ENCODE data around the gene TP53TG5. TPM values are rescaled to one million over a fixed set of nuclear protein-coding genes. Genes with fewer than 3 reads are reported as not detected.

Gene TP53TG5
- total RNA-seq, 1 donor from 2014 or later, result not detected

GRCh38 chr20:45336530-45337366 is 41.4 kb downstream of the TP53TG5 start:
- DNase-seq (ENCODE audit: extremely low read depth, low read depth, low spot score), result no peak

- no peak for DNase-seq (ENCODE audit: extremely low read depth, low read depth, low spot score)
Observed at GRCh38 chr20:45330476-45330875, 47.6 kb downstream of the TP53TG5 start.

- DNase-seq (ENCODE audit: extremely low read depth, low read depth, low spot score), result no peak
Observed at GRCh38 chr20:45329497-45330319, 48.4 kb downstream of the TP53TG5 start.

GRCh38 chr20:45328451-45328850 is 49.7 kb downstream of the TP53TG5 start:
- no peak for DNase-seq (ENCODE audit: extremely low read depth, low read depth, low spot score)

GRCh38 chr20:45325371-45325770 is 52.8 kb downstream of the TP53TG5 start:
- no peak for DNase-seq (ENCODE audit: extremely low read depth, low read depth, low spot score)

- no peak for DNase-seq (ENCODE audit: extremely low read depth, low read depth, low spot score)
Observed at GRCh38 chr20:45323731-45324130, 54.4 kb downstream of the TP53TG5 start.

- DNase-seq (ENCODE audit: extremely low read depth, low read depth, low spot score), result no peak
Observed at GRCh38 chr20:45322952-45323383, 55.2 kb downstream of the TP53TG5 start.

Other genes starting within 250 kb of the TP53TG5 start
- gene PI3, start 203.4 kb downstream of the TP53TG5 start, total RNA-seq, result not detected in 2 replicates
- not detected in 2 replicates for gene SEMG1, start 171.3 kb downstream of the TP53TG5 start, total RNA-seq
- gene SEMG2, start 157.0 kb downstream of the TP53TG5 start, total RNA-seq, result not detected in 2 replicates
- gene SLPI, start 123.8 kb downstream of the TP53TG5 start, total RNA-seq, result not detected in 2 replicates
- gene RBPJL, start 71.5 kb downstream of the TP53TG5 start, total RNA-seq, result not detected in 2 replicates
- gene MATN4, start 70.0 kb downstream of the TP53TG5 start, total RNA-seq, result not detected in 2 replicates
- gene SDC4, start 29.9 kb downstream of the TP53TG5 start, total RNA-seq, result 59.4 and 64.3 TPM in 2 replicates
- 19.2 and 31.1 TPM in 2 replicates for gene SYS1, start 15.2 kb downstream of the TP53TG5 start, total RNA-seq
- gene DBNDD2, start 30.0 kb upstream of the TP53TG5 start, total RNA-seq, result 21.7 and 25.0 TPM in 2 replicates
- gene PIGT, start 37.8 kb upstream of the TP53TG5 start, total RNA-seq, result 91.1 and 130 TPM in 2 replicates
- gene WFDC2, start 91.4 kb upstream of the TP53TG5 start, total RNA-seq, result 0.44 TPM in 1 of 2 replicates, not detected in the other
- gene SPINT3, start 137.3 kb upstream of the TP53TG5 start, total RNA-seq, result not detected in 2 replicates
- gene WFDC6, start 161.2 kb upstream of the TP53TG5 start, total RNA-seq, result not detected in 2 replicates
- not detected in 2 replicates for gene EPPIN, start 169.1 kb upstream of the TP53TG5 start, total RNA-seq
- not detected in 2 replicates for gene WFDC8, start 201.0 kb upstream of the TP53TG5 start, total RNA-seq